CD4-positive, alpha-beta T cell treated with Interleukin-15 for 4 hours (primary cell): ENCODE measurements around the gene MOB3A.

Experiments used
- DNase-seq: peaks from one replicate; pipeline ENCODE4 v3.0.0-alpha.2; 2020; ENCODE audit warnings: low spot score

The MOB3A gene

GRCh38 chr19:2059422-2060201, 36.5 kb downstream of the MOB3A start:
- DNase-seq, result no peak

DNA sequence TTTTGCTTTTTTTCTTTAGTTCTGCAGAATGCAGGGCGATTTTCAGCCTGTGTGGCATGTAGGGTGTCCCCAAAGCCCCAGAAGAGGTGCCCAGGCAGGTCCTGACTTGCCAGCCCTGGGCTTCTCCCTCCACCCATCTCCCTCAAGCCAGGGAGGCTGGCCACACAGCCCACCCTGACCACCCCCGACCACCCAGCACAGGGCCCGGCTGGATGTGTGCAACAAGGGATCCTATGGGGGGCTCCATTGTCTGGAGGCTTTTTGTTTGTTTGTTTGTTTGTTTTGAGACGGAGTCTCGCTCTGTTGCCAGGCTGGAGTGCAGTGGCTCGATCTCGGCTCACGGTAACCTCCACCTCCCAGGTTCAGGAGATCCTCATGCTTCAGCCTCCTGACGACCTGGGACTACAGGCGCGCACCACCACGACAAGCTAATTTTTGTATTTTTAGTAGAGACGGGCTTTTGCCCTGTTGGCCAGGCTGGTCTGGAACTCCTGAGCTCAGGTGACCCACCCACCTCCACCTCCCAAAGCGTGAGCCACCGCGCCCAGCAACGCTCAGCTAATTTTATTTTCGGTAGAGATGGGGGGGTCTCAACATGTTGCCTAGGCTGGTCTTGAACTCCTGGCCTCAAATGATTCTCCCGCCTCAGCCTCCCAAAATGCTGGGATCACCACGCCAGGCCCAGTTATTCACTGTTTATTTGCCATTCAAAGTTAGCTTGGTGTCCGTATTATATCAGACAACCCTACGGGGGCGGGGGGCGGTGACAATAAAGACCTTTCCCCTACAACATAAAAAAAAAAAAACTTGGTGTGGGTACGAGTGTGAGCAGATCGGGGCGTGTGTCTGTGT, 37.3 kb downstream of the MOB3A start:
- DNase-seq, result no peak

DNA sequence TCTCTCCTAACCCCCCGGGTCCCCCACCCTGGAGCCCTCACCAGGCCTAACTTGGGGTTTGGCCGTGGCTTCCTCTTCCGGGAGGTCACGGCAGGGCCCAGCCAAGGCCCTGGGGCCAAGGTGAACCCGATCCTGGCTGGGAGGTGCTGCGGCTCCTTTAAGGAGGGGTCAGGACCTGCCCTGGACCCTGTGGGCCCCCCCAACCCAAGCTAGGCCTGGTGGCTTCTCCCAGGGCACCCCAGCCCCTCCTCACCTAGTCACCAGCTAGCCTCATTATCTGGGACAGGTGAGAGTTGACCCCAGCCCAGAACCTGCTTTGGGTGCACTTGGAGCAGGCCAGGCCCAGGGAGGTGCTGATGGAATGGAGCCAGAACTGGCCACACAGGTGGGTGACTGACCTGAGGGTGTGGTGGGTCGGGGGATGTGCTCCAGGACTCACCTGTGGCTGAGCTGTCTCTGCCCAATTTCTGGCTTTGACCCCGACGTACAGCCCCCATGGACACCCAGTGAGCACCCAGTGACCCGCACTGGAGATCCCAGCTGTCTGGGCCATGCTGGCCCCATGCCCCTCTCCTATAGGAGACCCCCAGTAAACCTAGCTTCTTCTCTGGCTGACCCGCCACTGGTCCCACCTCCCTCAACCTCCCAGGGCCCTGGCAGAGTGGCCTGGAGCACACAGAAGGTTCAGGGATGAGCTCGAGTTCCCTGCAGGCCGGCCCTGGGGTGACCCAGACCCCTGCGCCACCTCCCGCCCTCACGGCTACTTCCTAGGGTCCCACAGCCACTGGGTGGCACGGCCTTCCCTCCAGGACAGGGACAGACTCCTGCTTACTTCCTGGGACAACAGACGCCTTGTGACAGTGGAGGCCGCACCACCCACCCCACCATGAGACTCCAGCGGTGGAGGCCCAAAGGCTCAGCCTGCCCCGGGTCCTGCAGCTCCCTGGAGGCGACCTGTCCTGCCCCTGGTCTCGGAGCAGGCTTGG, 38.3 kb downstream of the MOB3A start:
- no peak for DNase-seq

DNA sequence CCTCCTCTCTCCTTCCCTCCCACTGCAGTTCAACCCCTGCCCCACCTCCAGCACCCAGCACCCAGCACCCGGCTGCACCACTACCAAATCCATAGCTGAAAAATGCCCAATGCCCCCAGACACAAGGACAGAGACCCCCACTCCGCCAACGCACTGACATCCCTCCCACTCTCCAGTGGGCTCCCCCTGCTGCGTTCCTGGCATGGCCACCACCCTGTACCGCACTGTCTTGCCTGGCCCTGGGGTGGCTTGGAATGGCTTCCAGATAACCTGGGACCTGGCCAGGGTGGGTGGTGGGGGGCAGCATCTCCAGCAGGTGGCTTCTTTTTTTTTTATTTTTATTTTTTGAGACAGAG, 39.3 kb downstream of the MOB3A start:
- no peak for DNase-seq

GRCh38 chr19:2055931-2056836, 39.9 kb downstream of the MOB3A start:
- no peak for DNase-seq

GRCh38 chr19:2054763-2055162, 41.4 kb downstream of the MOB3A start:
- DNase-seq, result no peak

- no peak for DNase-seq
Observed at GRCh38 chr19:2053601-2054389, 42.3 kb downstream of the MOB3A start.

- peak; percentile 61 for DNase-seq
Observed at GRCh38 chr19:2051773-2052704, 44.1 kb downstream of the MOB3A start.

DNA sequence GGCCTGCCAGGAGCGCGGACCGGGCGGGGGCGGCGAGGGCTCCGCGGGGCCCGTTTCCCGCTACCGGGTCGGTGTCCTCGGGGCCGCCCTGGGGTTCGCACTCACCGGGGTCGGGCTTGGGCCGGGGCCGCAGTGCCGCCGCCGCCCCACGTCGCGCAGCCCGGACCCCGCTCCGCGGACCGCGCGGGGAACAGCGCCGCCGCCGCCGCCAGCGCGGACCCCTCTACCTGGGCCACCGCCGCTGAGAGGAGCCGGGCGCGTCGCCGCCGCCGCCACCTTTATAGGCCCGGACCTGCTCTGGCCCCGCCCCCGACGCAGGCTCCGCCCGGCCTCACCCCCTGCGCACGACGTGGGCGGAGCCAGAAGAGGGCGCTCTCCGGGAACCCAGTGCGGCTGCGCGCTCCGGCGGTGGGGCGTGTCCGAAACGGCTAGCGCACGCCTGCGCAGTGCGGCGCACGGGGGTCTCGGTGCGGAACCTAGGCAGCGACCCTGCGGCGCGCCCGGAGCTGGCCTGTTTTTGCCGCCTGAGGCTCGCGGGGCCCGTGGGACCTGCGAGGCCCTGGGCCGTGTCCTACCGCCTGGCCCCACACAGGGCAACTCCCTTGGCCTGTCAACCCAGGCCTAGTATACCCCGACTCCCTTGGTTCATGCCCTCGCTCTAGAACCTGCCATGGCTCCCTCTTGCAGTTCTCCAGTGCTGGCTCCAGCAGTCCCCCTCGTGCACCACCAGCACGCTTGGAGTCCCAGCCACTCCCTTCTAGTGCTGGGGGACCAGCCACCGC, 44.9 kb downstream of the MOB3A start, which contains the start of gene MKNK2:
Gene MKNK2 (minus strand): TSS at position 254 of the 782 bp plus-strand sequence. CDS start 393 bp downstream, outside the sequence.
- DNase-seq, result peak; percentile 93

DNA sequence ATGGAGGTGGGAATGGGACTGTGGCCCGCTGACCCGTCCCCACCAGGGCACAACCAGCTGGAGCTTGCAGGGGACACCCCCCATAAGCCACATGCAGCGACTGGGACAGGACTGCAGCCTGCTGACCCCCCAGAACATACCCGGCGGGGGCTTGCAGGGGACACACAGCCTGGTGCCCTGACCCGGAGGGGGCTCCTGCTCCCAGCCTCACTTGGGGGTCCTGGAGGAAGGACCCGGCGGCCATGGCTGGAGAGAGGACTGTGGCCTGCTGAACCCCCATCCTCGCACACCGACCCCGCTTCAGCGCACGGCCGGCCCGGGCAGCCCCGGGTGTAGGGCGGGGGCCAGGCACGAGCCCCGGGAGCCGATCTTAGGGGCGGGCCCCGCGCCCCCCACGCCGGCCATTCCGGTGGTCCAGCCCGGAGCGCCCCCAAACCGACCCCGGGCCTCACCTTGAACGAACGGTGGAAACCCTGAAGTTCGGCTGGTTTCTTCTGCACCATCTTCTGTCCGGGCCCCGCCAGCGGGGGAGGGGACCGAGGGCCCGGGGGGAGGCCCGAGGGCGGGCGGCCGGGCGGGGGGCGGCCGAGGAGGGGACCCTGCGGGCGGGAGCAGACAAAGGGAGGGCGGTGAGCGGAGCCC, 45.7 kb downstream of the MOB3A start:
- DNase-seq, result no peak

DNA sequence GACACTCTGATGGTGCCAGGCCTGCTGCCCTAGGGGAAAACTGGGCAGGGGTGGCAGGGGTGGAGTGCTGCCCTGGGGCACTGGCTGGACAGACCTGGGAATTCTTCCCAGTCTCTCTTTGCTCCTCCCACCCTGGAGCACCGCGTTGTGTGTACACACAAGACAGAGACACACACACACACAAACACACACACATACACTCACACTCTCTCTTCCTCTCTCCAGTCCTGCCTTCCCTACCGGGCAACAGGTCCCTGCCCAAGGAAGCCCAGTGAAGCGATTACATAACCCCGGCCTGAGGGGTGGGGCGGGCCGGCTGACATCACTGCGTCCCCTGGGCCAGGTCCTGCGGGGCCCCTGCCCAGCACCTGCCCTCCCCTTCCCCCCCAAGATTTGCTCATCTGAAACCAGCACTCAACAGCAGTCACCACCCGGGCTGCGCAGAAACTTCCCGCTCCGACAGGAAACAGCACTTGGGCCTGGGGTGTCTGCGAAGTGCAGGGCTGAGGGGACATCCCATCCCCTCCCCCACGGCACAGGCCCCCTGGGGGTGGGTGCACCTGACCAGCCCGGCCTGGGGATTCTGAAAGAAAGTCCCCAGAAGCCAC, 46.3 kb downstream of the MOB3A start:
- DNase-seq, result peak; percentile 66

DNA sequence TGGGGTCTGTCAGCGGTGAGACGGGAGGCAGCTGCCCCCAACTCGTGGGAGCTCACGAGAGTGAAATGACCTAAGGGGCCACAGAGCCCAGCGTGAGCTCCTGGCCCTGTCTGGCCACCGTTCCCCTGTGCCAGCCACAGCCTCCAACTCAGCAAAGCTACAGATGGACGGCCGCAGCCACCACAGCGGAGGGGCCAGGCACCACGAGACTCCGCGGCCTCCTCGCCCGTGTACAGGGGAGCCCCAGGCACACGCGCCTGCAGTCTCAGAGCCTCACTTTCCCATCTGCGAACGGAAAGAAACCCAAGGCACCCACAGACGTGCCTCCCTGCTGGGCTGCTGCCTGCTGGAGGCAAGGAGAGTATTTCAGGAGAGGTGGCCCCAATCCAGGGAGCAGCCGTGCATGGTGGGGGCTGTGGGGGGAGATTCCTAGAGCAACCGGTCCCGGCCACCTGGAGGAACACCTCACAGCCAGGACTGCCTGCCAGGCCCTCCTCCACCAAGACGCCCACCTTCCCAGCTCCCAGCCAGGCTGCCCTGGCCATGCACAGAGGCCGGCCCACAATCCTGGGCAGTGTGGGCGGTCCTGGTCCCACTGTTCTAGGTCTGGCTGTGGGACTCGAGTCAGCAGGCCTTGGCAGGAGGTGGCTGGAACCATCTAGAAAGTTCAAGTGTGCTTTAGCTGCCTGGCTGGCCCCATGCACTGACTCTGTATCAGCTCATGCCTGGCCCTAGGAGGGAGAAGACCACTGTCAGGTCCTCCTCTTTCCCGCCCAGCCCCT, 47.0 kb downstream of the MOB3A start:
- no peak for DNase-seq

GRCh38 chr19:2048104-2048958, 47.8 kb downstream of the MOB3A start:
- no peak for DNase-seq

DNA sequence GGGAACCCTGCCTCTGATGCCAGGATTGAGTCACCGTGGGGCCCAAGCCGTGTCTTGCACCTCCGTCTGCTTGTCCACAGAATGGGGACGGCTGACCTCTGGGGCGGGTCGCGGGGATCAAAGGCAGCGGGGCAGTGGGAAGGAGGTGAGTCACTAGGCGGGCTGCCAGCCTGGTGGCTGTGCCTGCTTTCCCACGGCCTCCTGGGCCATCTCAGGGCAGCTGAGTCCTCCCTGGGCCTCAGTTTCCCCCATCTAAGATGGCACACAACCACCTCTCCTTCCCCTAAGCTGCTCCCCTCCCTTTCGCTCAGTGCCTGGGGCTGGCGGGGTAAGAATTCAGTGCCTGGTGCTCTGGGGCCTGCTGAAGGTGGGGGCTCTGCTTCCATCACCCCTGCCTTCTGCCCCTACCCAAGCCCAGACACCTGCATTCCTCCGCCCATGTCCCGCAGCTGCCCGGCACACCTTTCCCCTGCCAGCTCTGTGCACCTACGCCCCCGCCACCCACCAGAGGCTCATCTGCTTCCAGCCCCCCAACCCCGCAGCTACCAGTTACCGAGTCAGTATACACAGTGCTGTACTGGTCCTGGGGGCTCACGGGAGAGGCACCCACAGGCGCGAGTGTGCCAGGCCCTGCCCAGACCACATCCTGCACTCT, 48.5 kb downstream of the MOB3A start:
- DNase-seq, result no peak

DNA sequence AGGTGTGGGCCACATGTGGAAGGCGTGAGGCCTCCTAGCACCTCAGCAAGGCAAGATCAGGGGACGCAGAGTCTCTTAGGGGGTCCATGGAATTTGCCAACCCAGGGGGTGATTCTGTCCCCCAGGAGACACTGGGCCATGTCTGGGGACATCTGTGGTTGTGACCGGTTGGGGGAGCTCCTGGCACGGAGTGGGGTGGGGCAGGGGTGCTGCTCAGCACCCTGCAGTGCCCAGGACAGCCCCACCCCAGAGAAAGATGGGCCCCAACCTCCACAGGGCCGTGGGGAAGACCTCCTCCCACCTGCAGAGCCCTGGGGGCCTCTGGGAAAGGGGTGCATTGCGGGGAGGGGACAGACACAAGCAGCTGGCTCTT, 49.1 kb downstream of the MOB3A start:
- DNase-seq, result no peak
